GM23338 (cell line): ENCODE data around the gene PDHX. TPM values are rescaled to one million over a fixed set of nuclear protein-coding genes. Genes with fewer than 3 reads are reported as not detected.

Experiments used
- ATAC-seq: fragments of 200-7000 bp; cut with Tn5 transposase; 3 replicates; pipeline ENCODE4 v1.9.1; 2020
- DNase-seq: peaks from one replicate; pipeline ENCODE4 v3.0.0-alpha.2; 2015; ENCODE audit warnings: low spot score
- H2AFZ ChIP-seq: fragments of 200-600 bp; sonication (generic); 2 replicates; pipeline ENCODE4 v1.8.0; 2016; ENCODE audit warnings: antibody characterized with exemption, mild to moderate bottlenecking, moderate library complexity
- H3F3A ChIP-seq: fragments of 200-600 bp; sonication (generic); replicated peaks from 2 replicates; pipeline ENCODE4 v1.8.0; 2017; ENCODE audit warnings: antibody characterized with exemption, mixed run types, low read depth
- H3K27ac ChIP-seq: fragments of 200-600 bp; sonication (generic); 2 replicates; pipeline ENCODE4 v1.6.1; 2016; ENCODE audit warnings: low read depth
- H3K27me3 ChIP-seq: fragments of 200-600 bp; sonication (generic); 2 replicates; pipeline ENCODE4 v1.8.0; 2016; ENCODE audit warnings: mild to moderate bottlenecking, mixed run types, moderate library complexity; ENCODE audit not compliant: insufficient read depth
- H3K36me3 ChIP-seq: fragments of 200-600 bp; sonication (generic); 2 replicates; pipeline ENCODE4 v1.8.0; 2016; ENCODE audit warnings: mild to moderate bottlenecking; ENCODE audit not compliant: insufficient read depth
- H3K4me1 ChIP-seq: fragments of 200-600 bp; sonication (generic); 2 replicates; pipeline ENCODE4 v1.8.0; 2016; ENCODE audit warnings: mild to moderate bottlenecking, moderate library complexity; ENCODE audit not compliant: insufficient read depth
- H3K4me2 ChIP-seq: fragments of 200-600 bp; sonication (generic); 2 replicates; pipeline ENCODE4 v1.7.1; 2017; ENCODE audit warnings: mixed run types
- H3K4me3 ChIP-seq: fragments of 200-600 bp; sonication (generic); 2 replicates; pipeline ENCODE4 v1.6.1; 2016; ENCODE audit warnings: mixed run types
- H3K79me2 ChIP-seq: fragments of 200-600 bp; sonication (generic); replicated peaks from 2 replicates; pipeline ENCODE4 v1.8.0; 2017; ENCODE audit warnings: mild to moderate bottlenecking; ENCODE audit not compliant: insufficient read depth
- H3K9me2 ChIP-seq: fragments of 200-600 bp; sonication (generic); 2 replicates; pipeline ENCODE4 v1.8.0; 2017; ENCODE audit not compliant: insufficient read depth
- H4K20me1 ChIP-seq: fragments of 200-600 bp; sonication (generic); replicated peaks from 2 replicates; pipeline ENCODE4 v1.8.0; 2017; ENCODE audit warnings: mild to moderate bottlenecking; ENCODE audit not compliant: insufficient read depth
- H3K27ac Mint-ChIP-seq: 2 replicates; pipeline ENCODE4 v1.8.0; 2020; ENCODE audit warnings: inconsistent platforms, mild to moderate bottlenecking, moderate library complexity, mixed read lengths
- H3K27me3 Mint-ChIP-seq: 3 replicates; pipeline ENCODE4 v1.8.0; 2022; ENCODE audit warnings: low read depth, mild to moderate bottlenecking, moderate library complexity, mixed read lengths, inconsistent platforms; ENCODE audit not compliant: insufficient read depth, poor library complexity
- H3K36me3 Mint-ChIP-seq: 3 replicates; pipeline ENCODE4 v1.8.0; 2021; ENCODE audit warnings: low read depth, mild to moderate bottlenecking, inconsistent platforms, moderate library complexity, mixed read lengths
- H3K4me1 Mint-ChIP-seq: 3 replicates; pipeline ENCODE4 v1.8.0; 2020; ENCODE audit warnings: mild to moderate bottlenecking, inconsistent platforms, mixed read lengths
- H3K4me3 Mint-ChIP-seq: 3 replicates; pipeline ENCODE4 v1.8.0; 2021; ENCODE audit warnings: moderate library complexity, mild to moderate bottlenecking, inconsistent platforms, mixed read lengths
- H3K9me3 Mint-ChIP-seq: 3 replicates; pipeline ENCODE4 v1.8.0; 2020; ENCODE audit warnings: moderate library complexity, mild to moderate bottlenecking, inconsistent platforms, mixed read lengths
- EZH2 ChIP-seq: fragments of 200-600 bp; sonication (generic); IDR thresholded peaks from one replicate; pipeline ENCODE4 v1.8.0; 2017; ENCODE audit warnings: antibody characterized with exemption, mild to moderate bottlenecking, low read depth; ENCODE audit not compliant: unreplicated experiment
- EZH2phosphoT487 ChIP-seq: fragments of 200-600 bp; sonication (generic); IDR thresholded peaks from one replicate; pipeline ENCODE4 v1.8.1; 2018; ENCODE audit warnings: antibody characterized with exemption; ENCODE audit not compliant: unreplicated experiment
- REST ChIP-seq: IDR thresholded peaks from one replicate; pipeline ENCODE4 v1.6.1; 2018; ENCODE audit warnings: antibody characterized with exemption; ENCODE audit not compliant: unreplicated experiment
- STAT1 ChIP-seq: IDR thresholded peaks from one replicate; pipeline ENCODE4 v1.6.1; 2016; ENCODE audit warnings: antibody characterized with exemption; ENCODE audit not compliant: unreplicated experiment
- ZNF114 ChIP-seq: fragments of 250-450 bp; sonication (Bioruptor Pico); IDR thresholded peaks from 2 replicates; pipeline ENCODE4 v1.5.0; 2020; ENCODE audit warnings: mild to moderate bottlenecking, moderate library complexity
- ZNF331 ChIP-seq: fragments of 250-450 bp; sonication (Bioruptor Pico); IDR thresholded peaks from 2 replicates; pipeline ENCODE4 v1.5.0; 2020; ENCODE audit warnings: low read depth, mild to moderate bottlenecking, moderate library complexity
- ZNF462 ChIP-seq: fragments of 250-450 bp; sonication (Bioruptor Pico); IDR thresholded peaks from 2 replicates; pipeline ENCODE4 v1.5.0; 2020; ENCODE audit warnings: mild to moderate bottlenecking, moderate library complexity
- polyA plus RNA-seq: library from polyadenylated mRNA; unstranded; fragments of >200 nt; fragmentation: Nextera tagmentation; extraction: Ambion mirVana; gene quantifications from 2 replicates; pipeline ENCODE4 v1.2.1, GENCODE V29; 2016
- total RNA-seq: library from RNA; depleted of rRNA; stranded (reverse); fragments of >200 nt; shearing (Covaris generic); gene quantifications from 2 replicates; pipeline ENCODE4 v1.2.3, GENCODE V29; 2014
- TF ChIP-seq, protein P1 (sequence below): IDR thresholded peaks from 2 replicates; pipeline ENCODE4 v1.6.1; 2016; ENCODE audit warnings: antibody characterized with exemption

PDHX gene
- total and polyA plus RNA-seq, 2 experiments from 2014 or later = 36.9 to 40.2 TPM

DNA sequence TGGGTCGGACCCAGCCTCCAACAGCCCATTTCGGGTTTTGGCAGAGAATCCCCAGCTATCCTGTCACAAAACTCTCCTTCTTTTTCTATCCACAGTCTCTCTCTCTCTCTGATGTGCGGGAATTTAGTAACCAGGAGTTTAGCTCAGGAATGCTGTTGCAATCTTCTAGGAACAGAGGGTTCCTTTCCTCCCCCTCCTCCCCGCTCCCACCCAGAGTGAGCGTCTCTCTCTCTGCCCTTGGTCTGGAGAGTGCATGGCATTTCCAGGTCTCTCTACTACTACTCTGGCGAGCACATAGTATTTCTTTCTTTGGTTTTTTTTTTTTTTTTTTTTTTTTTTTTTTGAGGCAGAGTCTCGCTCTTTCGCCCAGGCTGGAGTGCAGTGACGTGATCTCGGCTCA, 17.9 kb upstream of the PDHX start:
- TF ChIP-seq, protein P1, sequence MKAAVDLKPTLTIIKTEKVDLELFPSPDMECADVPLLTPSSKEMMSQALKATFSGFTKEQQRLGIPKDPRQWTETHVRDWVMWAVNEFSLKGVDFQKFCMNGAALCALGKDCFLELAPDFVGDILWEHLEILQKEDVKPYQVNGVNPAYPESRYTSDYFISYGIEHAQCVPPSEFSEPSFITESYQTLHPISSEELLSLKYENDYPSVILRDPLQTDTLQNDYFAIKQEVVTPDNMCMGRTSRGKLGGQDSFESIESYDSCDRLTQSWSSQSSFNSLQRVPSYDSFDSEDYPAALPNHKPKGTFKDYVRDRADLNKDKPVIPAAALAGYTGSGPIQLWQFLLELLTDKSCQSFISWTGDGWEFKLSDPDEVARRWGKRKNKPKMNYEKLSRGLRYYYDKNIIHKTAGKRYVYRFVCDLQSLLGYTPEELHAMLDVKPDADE = no peak
- TF ChIP-seq ZNF114 (CRISPR knock-in tag) (no peak), STAT1 (no peak), REST (no peak), ZNF462 (CRISPR knock-in tag) (no peak), EZH2phosphoT487 (no peak), EZH2 (no peak), ZNF331 (CRISPR knock-in tag) (no peak)
- Histone ChIP-seq H3K4me3 (no peak overlapping the region), H3K9me2 (no peaks in the 10 kb centered on the region), H3F3A (no peaks in the 10 kb centered on the region), H3K4me2 (no peak overlapping the region), H2AFZ (no peak overlapping the region), H3K79me2 (peaks cover 37% of the 10 kb centered on the region; the same call in 1 of the 2 replicates), H3K4me1 (no peaks in the 10 kb centered on the region), H3K27ac (no peak overlapping the region), H3K27me3 (no peaks in the 10 kb centered on the region), H3K36me3 (peaks cover 7% of the 10 kb centered on the region; the same call in 1 of the 2 replicates), H4K20me1 (no peaks in the 10 kb centered on the region; the same call in 1 of the 2 replicates)
- no peak for ATAC-seq
- Mint-ChIP-seq H3K36me3 (peaks cover 68% of the 10 kb centered on the region), H3K4me3 (no peak overlapping the region), H3K9me3 (peaks cover 55% of the 10 kb centered on the region), H3K4me1 (no peaks in the 10 kb centered on the region), H3K27me3 (no peaks in the 10 kb centered on the region), H3K27ac (no peak overlapping the region)
- DNase-seq = no peak
